K562 (cell line): ENCODE results near the gene AMMECR1. TPM values are rescaled to one million over a fixed set of nuclear protein-coding genes. Genes with fewer than 3 reads are reported as not detected.
A peak's percentile ranks its signal among the peaks of the same experiment; 100 is the strongest.

Source experiments
- CSDE1 ChIP-seq, 2 experiments: fragments of 450-650 bp; IDR thresholded peaks; 2 replicates each; pipeline ENCODE4 v1.6.1; 2016; ENCODE audit warnings: mild to moderate bottlenecking in 1 of 2
- E2F3 ChIP-seq: fragments of 250-450 bp; sonication (Bioruptor Pico); IDR thresholded peaks from 2 replicates; pipeline ENCODE4 v1.4.0; 2020; ENCODE audit warnings: mild to moderate bottlenecking
- FOS ChIP-seq: IDR thresholded peaks from 3 replicates; pipeline ENCODE4 v1.6.1; 2011; ENCODE audit not compliant: insufficient read length; ENCODE audit errors: extremely low read depth
- KAT8 ChIP-seq: fragments of 450-650 bp; IDR thresholded peaks from 2 replicates; pipeline ENCODE4 v1.6.1; 2016; ENCODE audit warnings: low read depth, mild to moderate bottlenecking
- KLF1 ChIP-seq: fragments of 450-650 bp; IDR thresholded peaks from 2 replicates; pipeline ENCODE4 v1.6.1; 2016; ENCODE audit warnings: missing genetic modification characterization, missing compliant biosample characterization
- RHOXF2B ChIP-seq: fragments of 250-450 bp; sonication (Bioruptor Pico); conservative IDR thresholded peaks from 2 replicates; pipeline ENCODE4 v1.5.1; 2021
- SMARCB1 ChIP-seq: IDR thresholded peaks from 2 replicates; pipeline ENCODE4 v1.6.1; 2011; ENCODE audit warnings: improper control_type of control experiment, low read depth; ENCODE audit not compliant: insufficient read length
- SMARCE1 ChIP-seq: fragments of 450-650 bp; IDR thresholded peaks from 2 replicates; pipeline ENCODE4 v1.7.1; 2016; ENCODE audit warnings: mild to moderate bottlenecking
- SNAPC5 ChIP-seq: fragments of 250-450 bp; sonication (Bioruptor Pico); IDR thresholded peaks from 2 replicates; pipeline ENCODE4 v1.8.0; 2021; ENCODE audit warnings: moderate library complexity, mild to moderate bottlenecking, inconsistent platforms
- TBP ChIP-seq: optimal IDR thresholded peaks from 2 replicates; pipeline ENCODE3; 2011; ENCODE audit warnings: low read depth, low read length, improper control_type of control experiment
- ZNF140 ChIP-seq: fragments of 250-450 bp; sonication (Bioruptor Pico); IDR thresholded peaks from 2 replicates; pipeline ENCODE4 v1.8.0; 2021; ENCODE audit warnings: moderate library complexity, mild to moderate bottlenecking, inconsistent platforms
- ZNF143 ChIP-seq: sonication (generic); formaldehyde crosslinking; IDR thresholded peaks from 2 replicates; pipeline ENCODE4 v1.9.0; 2022; ENCODE audit warnings: mild to moderate bottlenecking, missing genetic modification reagents
- ZNF174 ChIP-seq: fragments of 250-450 bp; sonication (Bioruptor Pico); IDR thresholded peaks from 2 replicates; pipeline ENCODE4 v1.4.0; 2020; ENCODE audit warnings: mild to moderate bottlenecking
- ZNF224 ChIP-seq: sonication (generic); formaldehyde crosslinking; IDR thresholded peaks from 2 replicates; pipeline ENCODE4 v1.8.0; 2022; ENCODE audit warnings: mild to moderate bottlenecking, missing genetic modification reagents
- ZNF436 ChIP-seq: fragments of 250-450, 450-650 bp; sonication (Bioruptor Pico); formaldehyde crosslinking; IDR thresholded peaks from 2 replicates; pipeline ENCODE4 v1.7.0; 2020; ENCODE audit warnings: mild to moderate bottlenecking
- polyA plus RNA-seq, 8 experiments: library from polyadenylated mRNA; depleted of rRNA in 4 of 8; stranded (reverse) in 5 of 8; unstranded in 3 of 8; fragments of >200 nt; fragmentation: Nextera tagmentation in 2 of 8; fragmentation: Illumina TruSeq in 1 of 8; extraction: Ambion mirVana in 2 of 8; extraction: Trizol in 1 of 8; gene quantifications; 2 replicates each; pipeline versions ENCODE4 v1.2.1 to v1.2.3, GENCODE V29; 2011 to 2014; ENCODE audit warnings: inconsistent platforms in 1 of 8, missing spikeins in 1 of 8
- total RNA-seq, 7 experiments: library from RNA; depleted of rRNA in 6 of 7; stranded (reverse); fragments of >200 nt in 6 of 7; fragmentation: Illumina TruSeq in 2 of 7; extraction: Trizol in 2 of 7; gene quantifications; 2 replicates each; pipeline versions ENCODE4 v1.2.1 to v1.2.3, GENCODE V29; 2011 to 2021; ENCODE audit warnings: low replicate concordance in 1 of 7
- TF ChIP-seq, protein P1 (sequence below), 2 experiments: fragments of 450-650 bp; formaldehyde crosslinking in 1 of 2; IDR thresholded peaks; 2 replicates each; pipeline versions ENCODE4 v1.4.0 to v1.6.1; 2014 to 2020; ENCODE audit warnings: mild to moderate bottlenecking in 2 of 2, borderline replicate concordance in 1 of 2, low read depth in 1 of 2
- TF ChIP-seq, protein P2 (sequence below): sonication (generic); formaldehyde crosslinking; IDR thresholded peaks from 2 replicates; pipeline ENCODE4 v1.8.1; 2023; ENCODE audit warnings: missing genetic modification reagents, mild to moderate bottlenecking, borderline replicate concordance

Gene AMMECR1
- total and polyA plus RNA-seq, 9 of the 15 experiments (the other 6 are each of a cell fraction or from before 2014, with no cell fraction given) = 13.9 to 36.7 (median 23.6) TPM

DNA sequence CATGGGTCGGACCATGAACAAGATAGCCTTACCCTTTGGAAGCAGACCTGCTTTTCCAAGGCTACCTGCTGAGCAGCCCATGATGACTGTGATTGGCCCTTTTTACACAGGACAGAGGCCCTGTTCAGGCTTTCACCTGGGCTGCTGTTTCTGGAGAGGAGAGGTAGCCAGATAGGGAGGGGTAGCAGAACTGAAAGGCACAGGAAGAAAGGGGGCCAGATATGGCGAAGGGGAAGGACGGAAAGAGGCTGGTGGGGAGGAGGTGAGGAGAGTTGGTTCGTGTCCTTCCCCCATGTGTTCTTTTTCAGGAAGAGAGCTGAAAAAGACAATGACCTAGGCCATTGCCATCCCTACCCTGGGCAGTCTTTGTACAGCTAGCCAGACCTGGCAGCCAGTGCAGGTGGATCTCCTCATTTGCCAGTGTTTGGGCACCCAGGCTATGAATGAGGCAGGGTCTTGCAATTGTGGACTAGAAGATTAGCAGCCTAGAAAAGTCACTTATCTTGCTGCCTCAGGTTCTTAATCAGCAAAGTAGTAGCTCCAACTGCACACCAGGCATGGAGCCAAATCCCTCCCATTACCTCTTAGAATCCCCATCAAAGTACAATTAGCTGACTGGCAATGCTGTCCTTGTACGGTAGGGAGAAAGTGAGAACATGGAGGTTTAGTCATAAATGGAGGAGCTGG is 139.6 kb downstream of the AMMECR1 start (continued):
- no peak for TF ChIP-seq ZNF143 (CRISPR knock-in tag)
- TF ChIP-seq, protein P1, sequence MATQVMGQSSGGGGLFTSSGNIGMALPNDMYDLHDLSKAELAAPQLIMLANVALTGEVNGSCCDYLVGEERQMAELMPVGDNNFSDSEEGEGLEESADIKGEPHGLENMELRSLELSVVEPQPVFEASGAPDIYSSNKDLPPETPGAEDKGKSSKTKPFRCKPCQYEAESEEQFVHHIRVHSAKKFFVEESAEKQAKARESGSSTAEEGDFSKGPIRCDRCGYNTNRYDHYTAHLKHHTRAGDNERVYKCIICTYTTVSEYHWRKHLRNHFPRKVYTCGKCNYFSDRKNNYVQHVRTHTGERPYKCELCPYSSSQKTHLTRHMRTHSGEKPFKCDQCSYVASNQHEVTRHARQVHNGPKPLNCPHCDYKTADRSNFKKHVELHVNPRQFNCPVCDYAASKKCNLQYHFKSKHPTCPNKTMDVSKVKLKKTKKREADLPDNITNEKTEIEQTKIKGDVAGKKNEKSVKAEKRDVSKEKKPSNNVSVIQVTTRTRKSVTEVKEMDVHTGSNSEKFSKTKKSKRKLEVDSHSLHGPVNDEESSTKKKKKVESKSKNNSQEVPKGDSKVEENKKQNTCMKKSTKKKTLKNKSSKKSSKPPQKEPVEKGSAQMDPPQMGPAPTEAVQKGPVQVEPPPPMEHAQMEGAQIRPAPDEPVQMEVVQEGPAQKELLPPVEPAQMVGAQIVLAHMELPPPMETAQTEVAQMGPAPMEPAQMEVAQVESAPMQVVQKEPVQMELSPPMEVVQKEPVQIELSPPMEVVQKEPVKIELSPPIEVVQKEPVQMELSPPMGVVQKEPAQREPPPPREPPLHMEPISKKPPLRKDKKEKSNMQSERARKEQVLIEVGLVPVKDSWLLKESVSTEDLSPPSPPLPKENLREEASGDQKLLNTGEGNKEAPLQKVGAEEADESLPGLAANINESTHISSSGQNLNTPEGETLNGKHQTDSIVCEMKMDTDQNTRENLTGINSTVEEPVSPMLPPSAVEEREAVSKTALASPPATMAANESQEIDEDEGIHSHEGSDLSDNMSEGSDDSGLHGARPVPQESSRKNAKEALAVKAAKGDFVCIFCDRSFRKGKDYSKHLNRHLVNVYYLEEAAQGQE (IDR thresholded peaks at IDR 0.05; ENCODE audit: borderline replicate concordance) = no peak
- TF ChIP-seq, protein P1 (CRISPR knock-in tag; IDR thresholded peaks at IDR 0.05; ENCODE audit: low read depth) = no peak
- TF ChIP-seq KAT8 = no peak
- no peak for TF ChIP-seq ZNF174 (CRISPR knock-in tag)
- TF ChIP-seq SNAPC5 (CRISPR knock-in tag) = no peak
- TF ChIP-seq, protein P2, sequence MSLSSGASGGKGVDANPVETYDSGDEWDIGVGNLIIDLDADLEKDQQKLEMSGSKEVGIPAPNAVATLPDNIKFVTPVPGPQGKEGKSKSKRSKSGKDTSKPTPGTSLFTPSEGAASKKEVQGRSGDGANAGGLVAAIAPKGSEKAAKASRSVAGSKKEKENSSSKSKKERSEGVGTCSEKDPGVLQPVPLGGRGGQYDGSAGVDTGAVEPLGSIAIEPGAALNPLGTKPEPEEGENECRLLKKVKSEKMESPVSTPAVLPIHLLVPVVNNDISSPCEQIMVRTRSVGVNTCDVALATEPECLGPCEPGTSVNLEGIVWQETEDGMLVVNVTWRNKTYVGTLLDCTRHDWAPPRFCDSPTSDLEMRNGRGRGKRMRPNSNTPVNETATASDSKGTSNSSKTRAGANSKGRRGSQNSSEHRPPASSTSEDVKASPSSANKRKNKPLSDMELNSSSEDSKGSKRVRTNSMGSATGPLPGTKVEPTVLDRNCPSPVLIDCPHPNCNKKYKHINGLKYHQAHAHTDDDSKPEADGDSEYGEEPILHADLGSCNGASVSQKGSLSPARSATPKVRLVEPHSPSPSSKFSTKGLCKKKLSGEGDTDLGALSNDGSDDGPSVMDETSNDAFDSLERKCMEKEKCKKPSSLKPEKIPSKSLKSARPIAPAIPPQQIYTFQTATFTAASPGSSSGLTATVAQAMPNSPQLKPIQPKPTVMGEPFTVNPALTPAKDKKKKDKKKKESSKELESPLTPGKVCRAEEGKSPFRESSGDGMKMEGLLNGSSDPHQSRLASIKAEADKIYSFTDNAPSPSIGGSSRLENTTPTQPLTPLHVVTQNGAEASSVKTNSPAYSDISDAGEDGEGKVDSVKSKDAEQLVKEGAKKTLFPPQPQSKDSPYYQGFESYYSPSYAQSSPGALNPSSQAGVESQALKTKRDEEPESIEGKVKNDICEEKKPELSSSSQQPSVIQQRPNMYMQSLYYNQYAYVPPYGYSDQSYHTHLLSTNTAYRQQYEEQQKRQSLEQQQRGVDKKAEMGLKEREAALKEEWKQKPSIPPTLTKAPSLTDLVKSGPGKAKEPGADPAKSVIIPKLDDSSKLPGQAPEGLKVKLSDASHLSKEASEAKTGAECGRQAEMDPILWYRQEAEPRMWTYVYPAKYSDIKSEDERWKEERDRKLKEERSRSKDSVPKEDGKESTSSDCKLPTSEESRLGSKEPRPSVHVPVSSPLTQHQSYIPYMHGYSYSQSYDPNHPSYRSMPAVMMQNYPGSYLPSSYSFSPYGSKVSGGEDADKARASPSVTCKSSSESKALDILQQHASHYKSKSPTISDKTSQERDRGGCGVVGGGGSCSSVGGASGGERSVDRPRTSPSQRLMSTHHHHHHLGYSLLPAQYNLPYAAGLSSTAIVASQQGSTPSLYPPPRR (CRISPR knock-in tag) = no peak
- TF ChIP-seq TBP = peak; percentile 13
- TF ChIP-seq ZNF436 (CRISPR knock-in tag) = no peak
- no peak for TF ChIP-seq CSDE1 (IDR thresholded peaks at IDR 0.05)
- peak; percentile 90 for TF ChIP-seq SMARCE1
- no peak for TF ChIP-seq ZNF224 (CRISPR knock-in tag)
- TF ChIP-seq FOS = no peak
- no peak for TF ChIP-seq KLF1 (tag)
- no peak for TF ChIP-seq RHOXF2B
- TF ChIP-seq E2F3 = no peak
- no peak for TF ChIP-seq ZNF140 (CRISPR knock-in tag)
- TF ChIP-seq SMARCB1 = no peak
